IPS DF 6.9 (cell line): ENCODE results near the gene MYO7A.

Experiments used
- DNase-seq: peaks from one replicate; pipeline ENCODE4 v3.0.0-alpha.2; 2013; ENCODE audit warnings: low read depth, low spot score
- H3K27ac ChIP-seq: one replicate; pipeline ENCODE4 v1.5.1; 2013; ENCODE audit warnings: low read length, control low read depth
- H3K27me3 ChIP-seq: 2 replicates; pipeline ENCODE4 v1.6.1; 2013; ENCODE audit warnings: mild to moderate bottlenecking, low read length; ENCODE audit not compliant: control insufficient read depth, insufficient read depth
- H3K36me3 ChIP-seq: 2 replicates; pipeline ENCODE4 v1.6.1; 2013; ENCODE audit warnings: low read length; ENCODE audit not compliant: control insufficient read depth, insufficient read depth
- H3K4me1 ChIP-seq: 2 replicates; pipeline ENCODE4 v1.6.1; 2013; ENCODE audit warnings: low read length; ENCODE audit not compliant: control insufficient read depth, insufficient read depth
- H3K4me3 ChIP-seq: 2 replicates; pipeline ENCODE4 v1.5.1; 2013; ENCODE audit warnings: mild to moderate bottlenecking, low read length
- H3K9me3 ChIP-seq: 2 replicates; pipeline ENCODE4 v1.6.1; 2013; ENCODE audit warnings: low read length, inconsistent platforms; ENCODE audit not compliant: control insufficient read depth, insufficient read depth
- WGBS: extraction: QIAGEN DNeasy Blood & Tissue Kit; methylation state at CpG from one replicate; pipeline ENCODE4 v1.1.7; 2013; ENCODE audit warnings: mixed read lengths, missing lambda C conversion rate; ENCODE audit not compliant: insufficient read length, insufficient coverage; 5-methylcytosine and 5-hydroxymethylcytosine counted together

The MYO7A gene

DNA sequence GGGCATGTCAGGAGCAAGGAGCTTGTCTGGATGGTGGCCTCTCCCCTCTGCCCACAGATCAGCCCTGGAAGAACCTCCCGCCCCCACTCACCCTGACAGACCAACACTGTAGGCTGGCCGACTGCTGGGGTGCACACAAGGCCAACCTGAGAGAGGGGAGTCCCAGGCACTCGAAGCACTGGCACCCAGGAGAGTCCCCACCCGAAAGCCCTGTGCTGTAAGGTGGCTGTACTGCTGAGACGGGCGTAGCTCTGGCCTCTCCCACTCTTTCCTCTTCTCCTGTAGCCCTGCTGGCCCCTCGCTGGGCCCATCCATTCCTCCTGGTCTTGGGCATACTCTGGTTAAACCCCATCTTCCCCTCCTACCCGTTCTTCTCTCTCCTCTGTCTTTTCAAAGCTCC, 39.7 kb downstream of the MYO7A start:
- H3K27me3 ChIP-seq = no peaks in the 10 kb centered on the region
- H3K9me3 ChIP-seq = no peaks in the 10 kb centered on the region
- H3K27ac ChIP-seq = no peak overlapping the region
- H3K36me3 ChIP-seq = no peaks in the 10 kb centered on the region
- peaks cover 12% of the 10 kb centered on the region; the same call in 1 of the 2 replicates for H3K4me1 ChIP-seq
- H3K4me3 ChIP-seq = no peak overlapping the region
- WGBS = no CpG with 5 or more reads among the region's 8 CpGs
- DNase-seq = no peak

DNA sequence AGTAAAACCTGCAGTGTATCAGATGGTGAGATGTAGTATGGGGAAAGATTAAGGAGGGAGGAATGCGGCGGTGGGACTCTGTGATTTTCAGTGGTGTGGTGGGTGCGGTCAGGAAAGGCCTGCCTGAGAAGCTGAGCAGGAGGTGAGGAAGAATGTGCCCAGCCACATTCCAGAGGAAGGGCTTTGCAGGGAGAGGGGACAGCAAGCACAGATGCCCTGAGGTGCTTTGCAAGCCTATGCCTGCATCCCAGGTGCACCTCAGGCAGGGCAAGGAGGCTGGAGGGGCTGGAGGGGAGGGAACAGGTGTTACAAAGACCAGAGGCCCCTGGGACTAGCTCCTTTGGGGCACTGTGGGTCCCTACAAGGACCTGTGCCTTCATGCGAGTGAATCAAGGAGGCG, 42.1 kb downstream of the MYO7A start:
- no peak for DNase-seq
- peaks cover 13% of the 10 kb centered on the region for H3K4me1 ChIP-seq
- WGBS = no CpG with 5 or more reads among the region's 5 CpGs
- no peaks in the 10 kb centered on the region for H3K9me3 ChIP-seq
- H3K27ac ChIP-seq = no peak overlapping the region
- H3K4me3 ChIP-seq = no peak overlapping the region
- H3K36me3 ChIP-seq = no peaks in the 10 kb centered on the region
- no peaks in the 10 kb centered on the region for H3K27me3 ChIP-seq

DNA sequence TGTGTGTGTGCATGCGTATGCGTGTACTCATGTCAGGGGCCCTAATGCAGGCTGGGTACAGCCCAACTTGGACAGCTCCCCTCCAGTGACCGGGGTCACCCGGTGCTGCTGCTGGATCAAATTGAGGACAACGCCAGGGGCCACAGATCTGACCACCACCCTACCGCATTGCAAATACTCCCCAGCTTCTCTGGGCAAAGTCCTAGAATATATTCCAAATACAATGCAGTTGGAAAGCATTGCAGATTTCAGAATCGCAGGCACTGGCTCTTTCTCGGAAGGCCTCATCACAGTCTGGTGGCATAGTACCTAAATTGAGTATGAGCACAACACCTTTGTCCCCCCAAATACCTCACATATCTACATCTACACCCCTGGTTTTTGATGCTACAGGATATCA, 43.2 kb downstream of the MYO7A start:
- Histone ChIP-seq H3K27ac (no peak overlapping the region), H3K4me3 (no peak overlapping the region), H3K36me3 (no peaks in the 10 kb centered on the region), H3K27me3 (no peaks in the 10 kb centered on the region), H3K9me3 (no peaks in the 10 kb centered on the region), H3K4me1 (peaks cover 19% of the 10 kb centered on the region)
- no peak for DNase-seq
- no CpG with 5 or more reads among the region's 8 CpGs for WGBS

DNA sequence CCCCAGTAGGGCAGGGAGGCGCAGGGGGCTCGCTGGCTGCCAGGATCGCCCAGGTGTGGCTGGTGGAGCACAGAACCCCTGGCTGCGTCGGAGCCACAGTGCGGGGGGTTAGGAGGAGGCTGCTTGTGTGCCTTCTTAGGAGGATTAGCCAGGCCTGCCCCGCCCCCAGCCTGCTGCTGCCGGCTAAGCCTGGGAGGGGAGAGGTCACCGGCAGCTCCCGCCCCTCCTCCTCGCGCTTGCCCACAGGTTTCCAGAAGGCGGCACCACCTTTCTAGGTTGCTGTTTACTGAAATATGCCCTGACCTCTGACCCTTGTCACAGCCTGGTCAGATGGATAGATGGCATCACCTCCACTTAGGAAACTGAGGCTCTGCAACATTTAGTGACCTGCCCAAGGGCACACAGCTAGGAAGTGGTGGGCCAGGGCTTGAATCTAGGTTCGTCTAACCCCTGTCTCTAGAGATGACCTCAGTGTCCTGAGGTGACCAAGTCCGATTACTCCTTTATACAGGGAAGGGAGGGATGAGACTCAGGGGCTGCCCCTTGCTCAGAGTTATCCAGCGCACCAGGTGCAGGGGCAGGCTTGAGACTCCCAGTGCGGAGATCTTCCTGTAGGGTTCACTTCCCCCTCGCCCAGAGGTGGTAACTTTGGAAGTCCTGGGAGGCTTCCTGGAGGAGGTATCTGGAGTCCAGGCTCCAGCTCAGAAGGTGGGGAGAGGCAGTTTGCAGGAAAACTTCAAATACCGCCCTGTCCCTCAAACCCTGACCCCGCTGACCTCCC, 44.0 kb downstream of the MYO7A start:
- H3K27ac ChIP-seq = no peak overlapping the region
- H3K27me3 ChIP-seq = no peaks in the 10 kb centered on the region
- H3K9me3 ChIP-seq = no peaks in the 10 kb centered on the region
- no peak for DNase-seq
- no CpG with 5 or more reads among the region's 20 CpGs for WGBS
- no peaks in the 10 kb centered on the region for H3K36me3 ChIP-seq
- H3K4me1 ChIP-seq = peaks cover 23% of the 10 kb centered on the region
- H3K4me3 ChIP-seq = no peak overlapping the region

DNA sequence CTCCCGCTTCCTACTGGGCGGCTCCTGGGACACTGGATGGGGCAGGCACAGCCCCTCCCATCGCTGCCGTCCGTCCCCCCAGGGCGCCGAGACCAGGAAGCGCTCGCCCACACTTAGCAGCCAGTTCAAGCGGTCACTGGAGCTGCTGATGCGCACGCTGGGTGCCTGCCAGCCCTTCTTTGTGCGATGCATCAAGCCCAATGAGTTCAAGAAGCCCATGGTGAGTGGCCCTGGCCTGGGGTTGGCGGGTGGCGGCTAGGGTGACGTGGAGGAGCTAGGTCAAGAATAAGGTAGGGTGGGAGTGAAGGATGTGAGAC, 44.6 kb downstream of the MYO7A start:
- Histone ChIP-seq H3K27me3 (no peaks in the 10 kb centered on the region), H3K4me3 (no peak overlapping the region), H3K4me1 (peaks cover 23% of the 10 kb centered on the region), H3K36me3 (no peaks in the 10 kb centered on the region), H3K27ac (no peak overlapping the region), H3K9me3 (no peaks in the 10 kb centered on the region)
- WGBS = no CpG with 5 or more reads among the region's 16 CpGs
- DNase-seq = no peak

DNA sequence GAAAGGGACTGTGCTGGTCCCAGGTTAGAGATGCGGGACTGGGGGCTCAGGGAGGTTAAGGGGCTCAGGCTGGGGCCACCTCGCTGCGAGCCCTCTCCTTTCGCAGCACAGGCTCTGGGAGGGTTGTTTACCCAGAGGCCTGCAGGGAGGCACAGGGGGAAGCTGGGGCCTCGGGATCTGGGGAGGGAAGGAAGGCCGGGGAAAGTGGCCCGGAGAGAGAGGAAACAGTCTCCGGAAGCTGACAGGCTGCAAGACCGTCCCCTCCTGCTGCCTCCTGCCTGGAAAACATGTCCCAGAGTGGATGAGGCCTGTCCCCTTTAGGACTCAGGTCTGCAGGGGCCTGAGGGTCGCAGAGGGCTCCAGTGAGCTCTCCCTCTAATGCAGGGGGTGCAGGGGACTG, 45.4 kb downstream of the MYO7A start:
- WGBS = no CpG with 5 or more reads among the region's 10 CpGs
- H3K36me3 ChIP-seq = no peaks in the 10 kb centered on the region
- H3K27ac ChIP-seq = no peak overlapping the region
- H3K4me1 ChIP-seq = peaks cover 23% of the 10 kb centered on the region
- H3K27me3 ChIP-seq = no peaks in the 10 kb centered on the region
- no peak overlapping the region for H3K4me3 ChIP-seq
- DNase-seq = no peak
- no peaks in the 10 kb centered on the region for H3K9me3 ChIP-seq

DNA sequence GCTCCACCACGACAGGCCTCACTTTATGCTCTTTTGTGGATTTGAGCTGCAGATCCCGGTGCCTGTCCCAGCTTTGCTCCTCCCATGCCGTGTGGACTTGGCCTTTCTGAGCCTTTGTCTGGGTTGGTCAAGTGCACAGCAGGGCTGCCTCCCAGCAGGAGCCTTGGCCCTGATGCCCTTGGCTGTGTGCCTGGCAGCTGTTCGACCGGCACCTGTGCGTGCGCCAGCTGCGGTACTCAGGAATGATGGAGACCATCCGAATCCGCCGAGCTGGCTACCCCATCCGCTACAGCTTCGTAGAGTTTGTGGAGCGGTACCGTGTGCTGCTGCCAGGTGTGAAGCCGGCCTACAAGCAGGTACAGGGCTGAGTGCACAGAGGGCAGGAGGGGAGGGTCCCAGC, 46.5 kb downstream of the MYO7A start:
- Histone ChIP-seq H3K27ac (no peak overlapping the region), H3K4me1 (peaks cover 23% of the 10 kb centered on the region), H3K27me3 (no peaks in the 10 kb centered on the region), H3K4me3 (no peak overlapping the region), H3K36me3 (no peaks in the 10 kb centered on the region; the same call in 1 of the 2 replicates), H3K9me3 (no peaks in the 10 kb centered on the region)
- no CpG with 5 or more reads among the region's 16 CpGs for WGBS
- DNase-seq = no peak

DNA sequence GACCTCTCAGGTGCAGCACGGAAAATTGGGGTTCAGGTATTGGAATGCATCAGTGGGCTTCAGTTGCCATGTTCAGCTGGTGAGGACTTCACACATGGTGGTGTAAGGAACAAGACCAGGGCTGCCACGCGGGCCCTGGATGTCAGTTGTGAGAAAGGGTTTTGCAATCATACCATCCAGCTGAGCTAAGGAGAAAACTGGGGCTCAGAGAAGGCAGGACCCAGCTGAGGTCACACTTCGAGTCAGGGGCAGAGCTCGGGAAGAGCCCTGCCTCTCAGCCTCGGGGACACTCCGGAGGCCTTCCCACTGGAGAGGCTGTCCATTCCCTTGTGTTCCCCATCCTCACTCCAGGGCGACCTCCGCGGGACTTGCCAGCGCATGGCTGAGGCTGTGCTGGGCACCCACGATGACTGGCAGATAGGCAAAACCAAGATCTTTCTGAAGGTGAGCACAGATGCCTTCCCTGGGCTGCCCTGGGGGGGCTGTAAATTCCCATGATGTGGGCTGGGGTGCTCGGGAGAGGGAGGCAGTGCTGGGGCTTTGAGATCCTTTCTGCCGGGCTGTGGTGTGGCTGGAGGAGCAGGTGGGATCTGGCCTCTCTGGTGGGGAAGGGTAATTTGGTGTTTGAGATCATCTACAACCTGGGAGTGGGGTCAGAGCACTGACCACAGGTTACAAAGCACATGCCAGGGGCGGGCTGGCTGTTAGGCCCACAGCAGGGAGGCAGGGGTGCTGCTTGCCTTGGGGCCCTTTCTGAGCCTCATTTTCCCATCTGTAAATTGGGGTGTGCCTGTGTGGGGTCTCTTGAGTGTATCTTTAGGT, 47.2 kb downstream of the MYO7A start:
- H3K4me1 ChIP-seq = peaks cover 21% of the 10 kb centered on the region
- H3K27ac ChIP-seq = no peak overlapping the region
- no peaks in the 10 kb centered on the region; the same call in 1 of the 2 replicates for H3K36me3 ChIP-seq
- H3K9me3 ChIP-seq = no peaks in the 10 kb centered on the region
- no peak overlapping the region for H3K4me3 ChIP-seq
- no peak for DNase-seq
- WGBS = no CpG with 5 or more reads among the region's 15 CpGs
- H3K27me3 ChIP-seq = no peaks in the 10 kb centered on the region

DNA sequence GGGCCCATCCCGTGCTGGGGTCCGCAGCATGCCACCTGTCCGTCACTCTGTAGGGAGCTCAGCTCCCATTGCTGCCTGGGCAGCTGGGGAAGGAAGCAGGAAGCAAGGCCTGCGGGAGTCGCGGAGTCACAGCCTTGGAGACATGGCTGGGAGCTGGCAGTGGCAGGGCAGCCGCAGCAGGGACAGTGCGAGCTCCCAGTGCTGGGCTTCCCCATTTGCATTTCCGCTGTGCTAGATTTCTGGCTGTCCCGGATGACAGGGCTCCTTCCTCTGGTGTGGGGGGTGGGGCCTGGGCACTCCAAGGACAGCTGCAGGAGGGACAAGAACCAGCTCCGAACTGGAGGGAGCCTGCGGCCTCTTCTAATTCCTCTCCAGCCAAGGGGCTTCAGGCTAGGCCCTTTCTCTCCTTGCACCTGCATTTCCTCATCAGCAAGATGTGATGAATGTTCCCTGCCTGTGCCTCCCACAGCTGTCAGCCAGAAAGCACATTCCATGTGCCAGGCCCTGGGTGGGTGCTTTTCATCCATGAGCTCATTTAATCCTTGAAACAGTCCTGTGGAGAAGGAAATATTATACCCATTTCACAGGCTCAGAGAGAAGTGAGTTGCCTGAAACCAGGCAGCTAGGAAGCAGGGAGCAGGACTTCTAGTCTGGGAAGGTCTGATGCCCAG, 48.0 kb downstream of the MYO7A start:
- no peaks in the 10 kb centered on the region for H3K9me3 ChIP-seq
- H3K36me3 ChIP-seq = no peaks in the 10 kb centered on the region; the same call in 1 of the 2 replicates
- peaks cover 15% of the 10 kb centered on the region for H3K4me1 ChIP-seq
- H3K4me3 ChIP-seq = no peak overlapping the region
- no CpG with 5 or more reads among the region's 12 CpGs for WGBS
- H3K27me3 ChIP-seq = no peaks in the 10 kb centered on the region
- no peak for DNase-seq
- no peak overlapping the region for H3K27ac ChIP-seq

DNA sequence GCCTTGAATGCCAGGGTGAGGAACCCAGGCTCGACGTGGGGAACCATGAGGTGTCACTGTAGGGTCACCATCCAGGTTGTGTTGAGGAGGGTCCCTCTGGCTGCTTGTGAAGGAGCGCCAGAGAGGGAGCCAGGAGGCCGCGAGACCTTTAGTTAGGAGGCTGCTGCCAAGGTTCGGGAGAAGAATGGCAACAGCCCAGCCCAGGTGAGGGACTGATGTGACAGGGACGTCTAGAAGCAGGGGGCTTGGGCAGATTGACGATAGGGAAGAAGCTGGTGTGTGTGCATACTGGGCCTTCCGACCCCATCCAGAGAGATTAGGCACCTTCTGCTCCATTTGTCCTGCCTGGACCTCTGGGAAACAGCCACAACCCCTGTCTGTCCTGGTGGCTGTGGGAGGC, 49.0 kb downstream of the MYO7A start:
- no peaks in the 10 kb centered on the region; the same call in 1 of the 2 replicates for H3K36me3 ChIP-seq
- no peaks in the 10 kb centered on the region for H3K9me3 ChIP-seq
- no peak overlapping the region for H3K4me3 ChIP-seq
- no peak for DNase-seq
- H3K4me1 ChIP-seq = peaks cover 13% of the 10 kb centered on the region
- no CpG with 5 or more reads among the region's 9 CpGs for WGBS
- no peak overlapping the region for H3K27ac ChIP-seq
- H3K27me3 ChIP-seq = no peaks in the 10 kb centered on the region
